OCI-LY1 (cell line): ENCODE data around the gene TANK.

Experiments
- H2AFZ ChIP-seq: fragments of 200-600 bp; sonication (generic), shearing (Covaris generic); 2 replicates; pipeline ENCODE4 v1.6.0; 2014; ENCODE audit warnings: antibody characterized with exemption, mild to moderate bottlenecking, low read length
- H3F3A ChIP-seq: fragments of 200-600 bp; sonication (generic), shearing (Covaris generic); 2 replicates; pipeline ENCODE4 v1.6.0; 2014; ENCODE audit warnings: mild to moderate bottlenecking, antibody characterized with exemption, low read length, moderate library complexity; ENCODE audit not compliant: insufficient read depth
- H3K27ac ChIP-seq: fragments of 200-600 bp; sonication (generic); 2 replicates; pipeline ENCODE4 v1.5.1; 2014; ENCODE audit warnings: low read length, mixed run types, mild to moderate bottlenecking, low read depth; ENCODE audit not compliant: poor library complexity, severe bottlenecking
- H3K27me3 ChIP-seq: fragments of 200-600 bp; sonication (generic); 2 replicates; pipeline ENCODE4 v1.6.0; 2014; ENCODE audit warnings: antibody characterized with exemption, mild to moderate bottlenecking, low read length, moderate library complexity; ENCODE audit not compliant: insufficient read depth
- H3K36me3 ChIP-seq: fragments of 200-600 bp; sonication (generic); 2 replicates; pipeline ENCODE4 v1.6.1; 2014; ENCODE audit warnings: mild to moderate bottlenecking, antibody characterized with exemption, low read length, moderate library complexity, mixed read lengths; ENCODE audit not compliant: insufficient read depth
- H3K4me1 ChIP-seq: fragments of 200-600 bp; sonication (generic); 2 replicates; pipeline ENCODE4 v1.5.1; 2014; ENCODE audit warnings: mild to moderate bottlenecking, low read length, moderate library complexity; ENCODE audit not compliant: insufficient read depth, severe bottlenecking
- H3K4me2 ChIP-seq: fragments of 200-600 bp; sonication (generic), shearing (Covaris generic); 2 replicates; pipeline ENCODE4 v1.6.1; 2014; ENCODE audit warnings: low read length
- H3K4me3 ChIP-seq: fragments of 200-600 bp; sonication (generic); 2 replicates; pipeline ENCODE4 v1.5.1; 2014; ENCODE audit warnings: low read length, low read depth, mild to moderate bottlenecking, mixed read lengths; ENCODE audit not compliant: poor library complexity, severe bottlenecking
- H3K79me2 ChIP-seq: fragments of 200-600 bp; shearing (Covaris generic); 2 replicates; pipeline ENCODE4 v1.6.1; 2016; ENCODE audit warnings: mixed run types, low read length, mixed read lengths; ENCODE audit not compliant: insufficient read depth
- H3K9ac ChIP-seq: fragments of 200-600 bp; sonication (generic), shearing (Covaris generic); 2 replicates; pipeline ENCODE4 v1.6.1; 2014; ENCODE audit warnings: mild to moderate bottlenecking, low read length, mixed read lengths
- H3K9me2 ChIP-seq: fragments of 200-600 bp; sonication (generic), shearing (Covaris generic); 2 replicates; pipeline ENCODE4 v1.6.1; 2014; ENCODE audit warnings: low read depth, mild to moderate bottlenecking, low read length, mixed read lengths
- H3K9me3 ChIP-seq: fragments of 200-600 bp; shearing (Covaris generic); 2 replicates; pipeline ENCODE4 v1.6.1; 2014; ENCODE audit warnings: low read length, mixed read lengths
- H4K20me1 ChIP-seq: fragments of 200-600 bp; sonication (generic), shearing (Covaris generic); 2 replicates; pipeline ENCODE4 v1.6.0; 2016; ENCODE audit warnings: mild to moderate bottlenecking, low read length; ENCODE audit not compliant: insufficient read depth
- EZH2 ChIP-seq: fragments of 200-600 bp; sonication (generic), shearing (Covaris generic); IDR thresholded peaks from 2 replicates; pipeline ENCODE4 v1.8.0; 2017; ENCODE audit warnings: borderline replicate concordance, mixed run types, mild to moderate bottlenecking, antibody characterized with exemption, low read length, moderate library complexity, mixed read lengths
- TF ChIP-seq, protein P1 (sequence below): fragments of 200-600 bp; sonication (generic), shearing (Covaris generic); IDR thresholded peaks from 2 replicates; pipeline ENCODE4 v1.5.1; 2017; ENCODE audit warnings: mild to moderate bottlenecking, antibody characterized with exemption, low read length, moderate library complexity, mixed read lengths

TANK gene

DNA sequence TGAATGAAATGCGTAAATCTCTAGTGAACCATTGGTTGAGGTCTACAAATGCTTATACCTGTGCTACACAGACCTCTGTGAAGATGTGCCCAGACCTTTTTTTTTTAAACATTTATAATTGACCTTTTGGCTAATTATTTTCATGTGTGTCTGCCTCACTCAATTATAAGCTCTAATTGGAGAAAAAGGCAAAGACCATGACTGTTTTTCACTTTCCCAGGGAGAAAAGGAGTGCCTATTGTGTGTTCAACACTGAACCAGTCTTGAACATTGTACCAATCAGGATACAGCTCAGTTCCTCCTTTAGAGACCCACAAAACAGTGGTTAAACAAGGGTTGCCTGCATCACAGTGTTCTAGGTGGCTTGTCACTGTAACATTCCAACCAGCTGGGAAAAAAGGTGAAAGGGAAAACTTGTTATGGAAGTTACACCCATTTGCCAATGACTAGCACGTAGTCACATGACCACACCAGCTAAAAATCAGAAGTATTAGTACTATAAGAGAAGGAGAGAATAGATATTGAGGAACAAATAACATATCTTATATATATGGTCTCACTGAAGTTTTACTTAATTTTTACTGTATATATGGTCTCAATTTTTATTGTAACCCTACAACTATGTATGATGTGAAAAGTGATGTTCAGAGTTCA lies 13.4 kb downstream of the TANK start:
- Histone ChIP-seq H3K4me2 (no peak overlapping the region), H3K79me2 (peaks cover 11% of the 10 kb centered on the region; the same call in 1 of the 2 replicates), H3K4me3 (no peak overlapping the region)

GRCh38 chr2:161177969-161178368 lies 17.7 kb downstream of the TANK start:
- peaks cover 79% of the 10 kb centered on the region for H3K36me3 ChIP-seq
- H3K9me3 ChIP-seq: peaks cover 3% of the 10 kb centered on the region; the same call in 1 of the 2 replicates
- H3K9ac ChIP-seq: no peak overlapping the region
- H3K9me2 ChIP-seq: no peaks in the 10 kb centered on the region
- H3K4me2 ChIP-seq: no peak overlapping the region
- H3K27ac ChIP-seq: no peak overlapping the region
- H3K27me3 ChIP-seq: no peaks in the 10 kb centered on the region
- no peak overlapping the region for H2AFZ ChIP-seq
- H3K4me1 ChIP-seq: no peaks in the 10 kb centered on the region
- H3F3A ChIP-seq: no peaks in the 10 kb centered on the region; the same call in 1 of the 2 replicates
- no peaks in the 10 kb centered on the region for H4K20me1 ChIP-seq
- H3K79me2 ChIP-seq: peaks cover 11% of the 10 kb centered on the region; the same call in 1 of the 2 replicates
- TF ChIP-seq, protein P1, sequence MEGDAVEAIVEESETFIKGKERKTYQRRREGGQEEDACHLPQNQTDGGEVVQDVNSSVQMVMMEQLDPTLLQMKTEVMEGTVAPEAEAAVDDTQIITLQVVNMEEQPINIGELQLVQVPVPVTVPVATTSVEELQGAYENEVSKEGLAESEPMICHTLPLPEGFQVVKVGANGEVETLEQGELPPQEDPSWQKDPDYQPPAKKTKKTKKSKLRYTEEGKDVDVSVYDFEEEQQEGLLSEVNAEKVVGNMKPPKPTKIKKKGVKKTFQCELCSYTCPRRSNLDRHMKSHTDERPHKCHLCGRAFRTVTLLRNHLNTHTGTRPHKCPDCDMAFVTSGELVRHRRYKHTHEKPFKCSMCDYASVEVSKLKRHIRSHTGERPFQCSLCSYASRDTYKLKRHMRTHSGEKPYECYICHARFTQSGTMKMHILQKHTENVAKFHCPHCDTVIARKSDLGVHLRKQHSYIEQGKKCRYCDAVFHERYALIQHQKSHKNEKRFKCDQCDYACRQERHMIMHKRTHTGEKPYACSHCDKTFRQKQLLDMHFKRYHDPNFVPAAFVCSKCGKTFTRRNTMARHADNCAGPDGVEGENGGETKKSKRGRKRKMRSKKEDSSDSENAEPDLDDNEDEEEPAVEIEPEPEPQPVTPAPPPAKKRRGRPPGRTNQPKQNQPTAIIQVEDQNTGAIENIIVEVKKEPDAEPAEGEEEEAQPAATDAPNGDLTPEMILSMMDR: no peak
- no peak for TF ChIP-seq EZH2
- no peak overlapping the region for H3K4me3 ChIP-seq

More for the DNA sequence above, 13.4 kb downstream of the TANK start:
- H3K36me3 ChIP-seq: peaks cover 49% of the 10 kb centered on the region
- TF ChIP-seq, protein P1: no peak
- no peak for TF ChIP-seq EZH2
- no peaks in the 10 kb centered on the region for H3K9me2 ChIP-seq
- no peak overlapping the region for H3K9ac ChIP-seq
- peaks cover 9% of the 10 kb centered on the region for H3K4me1 ChIP-seq
- no peak overlapping the region for H2AFZ ChIP-seq
- H3K27me3 ChIP-seq: no peaks in the 10 kb centered on the region
- H3K9me3 ChIP-seq: peaks cover 3% of the 10 kb centered on the region; the same call in 1 of the 2 replicates
- H3F3A ChIP-seq: no peaks in the 10 kb centered on the region
- H4K20me1 ChIP-seq: no peaks in the 10 kb centered on the region
- no peak overlapping the region for H3K27ac ChIP-seq

- Histone ChIP-seq H3K4me1 (no peaks in the 10 kb centered on the region), H3K4me3 (no peak overlapping the region), H3K27me3 (no peaks in the 10 kb centered on the region), H3K9me3 (peaks cover 3% of the 10 kb centered on the region; the same call in 1 of the 2 replicates), H3K27ac (no peak overlapping the region), H4K20me1 (no peaks in the 10 kb centered on the region), H3K9me2 (no peaks in the 10 kb centered on the region), H3K79me2 (peaks cover 11% of the 10 kb centered on the region; the same call in 1 of the 2 replicates), H3K4me2 (no peak overlapping the region), H3K9ac (no peak overlapping the region), H2AFZ (no peak overlapping the region), H3F3A (no peaks in the 10 kb centered on the region; the same call in 1 of the 2 replicates), H3K36me3 (peaks cover 78% of the 10 kb centered on the region)
- TF ChIP-seq, protein P1: no peak
- TF ChIP-seq EZH2: no peak
Observed at GRCh38 chr2:161178756-161179155, 18.5 kb downstream of the TANK start.
